B cell (primary cell): ENCODE measurements around the gene LANCL2.

Experiments
- EZH2 ChIP-seq: IDR thresholded peaks from 2 replicates; pipeline ENCODE4 v1.6.1; 2012; ENCODE audit warnings: borderline replicate concordance, low read depth, mild to moderate bottlenecking, moderate library complexity, low read length; ENCODE audit not compliant: insufficient read depth, poor library complexity, severe bottlenecking
- TF ChIP-seq, protein P1 (sequence below): fragments of 200-600 bp; IDR thresholded peaks from one replicate; pipeline ENCODE4 v1.8.0; 2022; ENCODE audit warnings: antibody characterized with exemption, mild to moderate bottlenecking

DNA sequence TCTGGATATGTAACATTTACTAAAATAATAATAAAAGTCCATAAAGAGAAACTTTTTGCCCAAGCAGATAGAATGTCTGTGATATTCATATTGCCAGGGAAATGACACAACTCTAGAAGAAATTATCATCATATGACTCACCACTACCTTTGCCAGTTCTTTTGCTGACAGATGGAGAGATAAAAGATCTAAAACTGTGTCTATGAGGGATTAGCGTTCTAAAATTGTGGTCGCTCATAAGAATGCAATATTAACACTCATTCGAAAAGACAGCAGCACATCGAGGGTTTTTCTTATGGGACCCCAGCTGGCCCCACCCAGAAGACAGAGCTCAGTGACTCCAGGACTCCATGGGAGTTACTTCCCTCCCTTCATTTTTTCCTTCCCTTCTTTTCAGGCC, 16.6 kb upstream of the LANCL2 start:
- TF ChIP-seq, protein P1, sequence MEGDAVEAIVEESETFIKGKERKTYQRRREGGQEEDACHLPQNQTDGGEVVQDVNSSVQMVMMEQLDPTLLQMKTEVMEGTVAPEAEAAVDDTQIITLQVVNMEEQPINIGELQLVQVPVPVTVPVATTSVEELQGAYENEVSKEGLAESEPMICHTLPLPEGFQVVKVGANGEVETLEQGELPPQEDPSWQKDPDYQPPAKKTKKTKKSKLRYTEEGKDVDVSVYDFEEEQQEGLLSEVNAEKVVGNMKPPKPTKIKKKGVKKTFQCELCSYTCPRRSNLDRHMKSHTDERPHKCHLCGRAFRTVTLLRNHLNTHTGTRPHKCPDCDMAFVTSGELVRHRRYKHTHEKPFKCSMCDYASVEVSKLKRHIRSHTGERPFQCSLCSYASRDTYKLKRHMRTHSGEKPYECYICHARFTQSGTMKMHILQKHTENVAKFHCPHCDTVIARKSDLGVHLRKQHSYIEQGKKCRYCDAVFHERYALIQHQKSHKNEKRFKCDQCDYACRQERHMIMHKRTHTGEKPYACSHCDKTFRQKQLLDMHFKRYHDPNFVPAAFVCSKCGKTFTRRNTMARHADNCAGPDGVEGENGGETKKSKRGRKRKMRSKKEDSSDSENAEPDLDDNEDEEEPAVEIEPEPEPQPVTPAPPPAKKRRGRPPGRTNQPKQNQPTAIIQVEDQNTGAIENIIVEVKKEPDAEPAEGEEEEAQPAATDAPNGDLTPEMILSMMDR, result no peak
- TF ChIP-seq EZH2, result no peak
